ENCODE data around the gene DACT1.

Gene DACT1

GRCh38 chr14:58635091-58635830, 2.5 kb upstream of the DACT1 start:
- DNase-seq = no peak

- no peak for DNase-seq
Observed at GRCh38 chr14:58636129-58636528, 1.6 kb upstream of the DACT1 start.

GRCh38 chr14:58637040-58637390, 747 bp upstream of the DACT1 start:
- no peak for DNase-seq

- DNase-seq = peak in 1 of 2 experiments; percentile 77
Observed at GRCh38 chr14:58638231-58639197, 752 bp downstream of the DACT1 start.

- no peak for DNase-seq
Observed at GRCh38 chr14:58639198-58639565, 1.4 kb downstream of the DACT1 start.

- DNase-seq = peak; percentile 69 to 85
Observed at GRCh38 chr14:58639842-58640484, 2.2 kb downstream of the DACT1 start.

- DNase-seq = no peak
Observed at GRCh38 chr14:58640959-58641358, 3.2 kb downstream of the DACT1 start.

- DNase-seq = peak in 1 of 2 experiments; percentile 6
Observed at GRCh38 chr14:58641509-58641908, 3.7 kb downstream of the DACT1 start.

GRCh38 chr14:58643366-58643765, 5.6 kb downstream of the DACT1 start:
- no peak for DNase-seq

GRCh38 chr14:58645641-58646040, 7.9 kb downstream of the DACT1 start:
- no peak for DNase-seq

- DNase-seq = no peak
Observed at GRCh38 chr14:58646479-58646878, 8.7 kb downstream of the DACT1 start.

GRCh38 chr14:58647777-58648176, 10.0 kb downstream of the DACT1 start:
- DNase-seq = no peak

GRCh38 chr14:58650857-58651256, 13.1 kb downstream of the DACT1 start:
- no peak for DNase-seq

GRCh38 chr14:58656671-58657411, 19.1 kb downstream of the DACT1 start:
- no peak for DNase-seq

- no peak for DNase-seq
Observed at GRCh38 chr14:58659061-58659460, 21.3 kb downstream of the DACT1 start.

GRCh38 chr14:58659846-58660245, 22.1 kb downstream of the DACT1 start:
- DNase-seq = no peak

GRCh38 chr14:58660407-58660806, 22.6 kb downstream of the DACT1 start:
- DNase-seq = no peak

GRCh38 chr14:58662018-58662417, 24.3 kb downstream of the DACT1 start:
- DNase-seq = no peak

- no peak for DNase-seq
Observed at GRCh38 chr14:58662759-58663158, 25.0 kb downstream of the DACT1 start.

GRCh38 chr14:58663494-58664111, 25.8 kb downstream of the DACT1 start:
- peak in 1 of 2 experiments; percentile 16 for DNase-seq

GRCh38 chr14:58665773-58666500, 28.2 kb downstream of the DACT1 start:
- DNase-seq = no peak

GRCh38 chr14:58666737-58667136, 29.0 kb downstream of the DACT1 start:
- no peak for DNase-seq

Data from NCI-H526 (cell line).